ENCODE results near the gene FYCO1.

The FYCO1 gene

GRCh38 chr3:45907769-45908705, 87.6 kb downstream of the FYCO1 start:
- WGBS (ENCODE audit: extremely low coverage, insufficient coverage, low lambda C conversion rate) = no CpG with 5 or more reads among the region's 13 CpGs
- Histone ChIP-seq H3K18ac (ENCODE audit: low read length) (no peak overlapping the region), H2BK15ac (replicated peaks; ENCODE audit: low read depth) (no peak overlapping the region), H3K4ac (ENCODE audit: low read depth, low read length) (no peak overlapping the region), H3K9ac (ENCODE audit: low read length) (no peak overlapping the region), H3K27me3 (ENCODE audit: insufficient read depth, low read length, poor library complexity) (no peaks in the 10 kb centered on the region), H3K4me1 (ENCODE audit: control insufficient read depth, low read depth, low read length) (no peaks in the 10 kb centered on the region), H3K27ac (ENCODE audit: low read depth, low read length) (no peak overlapping the region), H4K8ac (ENCODE audit: low read depth, low read length) (no peak overlapping the region), H3K79me2 (ENCODE audit: control insufficient read depth, insufficient read depth, low read length) (no peaks in the 10 kb centered on the region), H4K5ac (ENCODE audit: low read length) (no peak overlapping the region), H2BK120ac (ENCODE audit: low read depth, low read length) (no peak overlapping the region), H3K23ac (ENCODE audit: low read length) (no peak overlapping the region), H2AK5ac (ENCODE audit: low read length) (no peak overlapping the region), H3K79me1 (ENCODE audit: low read length) (no peaks in the 10 kb centered on the region), H3K4me2 (ENCODE audit: low read length) (no peak overlapping the region), H3K36me3 (ENCODE audit: control insufficient read depth, insufficient read depth, low read length) (no peaks in the 10 kb centered on the region), H3K4me3 (ENCODE audit: low read length) (no peak overlapping the region), H3K56ac (ENCODE audit: low read length) (no peak overlapping the region), H2BK5ac (ENCODE audit: low read length) (no peak overlapping the region)
- DNase-seq = peak; percentile 51

- DNase-seq = peak; percentile 52
Observed at GRCh38 chr3:45906681-45907407, 88.8 kb downstream of the FYCO1 start.

DNA sequence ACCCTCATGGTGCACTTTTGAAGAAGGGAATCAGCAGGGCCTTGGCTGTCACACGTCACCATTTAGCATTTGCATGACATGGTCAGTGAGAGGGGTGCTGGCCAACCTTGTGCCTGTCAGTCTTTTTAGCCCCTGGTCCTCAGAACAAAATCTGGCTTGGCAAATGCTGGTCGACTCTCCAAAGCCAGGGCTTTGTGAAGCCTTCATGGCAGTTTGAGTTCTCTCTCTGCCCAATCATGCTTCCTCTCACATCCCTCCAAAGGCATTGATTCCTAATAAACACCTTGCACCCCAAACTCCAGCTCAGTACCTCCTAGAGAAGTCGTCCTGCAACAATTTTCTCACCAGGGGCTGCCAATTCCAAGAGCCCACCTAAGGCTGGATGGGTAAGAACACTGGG, 89.9 kb downstream of the FYCO1 start:
- Histone ChIP-seq H3K79me1 (ENCODE audit: low read length) (no peaks in the 10 kb centered on the region), H2BK5ac (ENCODE audit: low read length) (no peak overlapping the region), H3K4ac (ENCODE audit: low read depth, low read length) (no peak overlapping the region), H3K27me3 (ENCODE audit: insufficient read depth, low read length, poor library complexity) (no peaks in the 10 kb centered on the region), H3K4me2 (ENCODE audit: low read length) (no peak overlapping the region), H3K56ac (ENCODE audit: low read length) (no peak overlapping the region), H3K23ac (ENCODE audit: low read length) (no peak overlapping the region), H3K9ac (ENCODE audit: low read length) (no peak overlapping the region), H2BK120ac (ENCODE audit: low read depth, low read length) (no peak overlapping the region), H2AK5ac (ENCODE audit: low read length) (no peak overlapping the region), H4K5ac (ENCODE audit: low read length) (no peak overlapping the region), H3K4me1 (ENCODE audit: control insufficient read depth, low read depth, low read length) (no peaks in the 10 kb centered on the region), H3K36me3 (ENCODE audit: control insufficient read depth, insufficient read depth, low read length) (no peaks in the 10 kb centered on the region), H3K18ac (ENCODE audit: low read length) (no peak overlapping the region), H3K79me2 (ENCODE audit: control insufficient read depth, insufficient read depth, low read length) (no peaks in the 10 kb centered on the region), H4K8ac (ENCODE audit: low read depth, low read length) (no peak overlapping the region), H3K27ac (ENCODE audit: low read depth, low read length) (no peak overlapping the region), H3K4me3 (ENCODE audit: low read length) (no peak overlapping the region), H2BK15ac (replicated peaks; ENCODE audit: low read depth) (no peak overlapping the region)
- DNase-seq = no peak
- WGBS (ENCODE audit: extremely low coverage, insufficient coverage, low lambda C conversion rate) = no CpG with 5 or more reads among the region's 3 CpGs

More at GRCh38 chr3:45906681-45907407, 88.8 kb downstream of the FYCO1 start:
- Histone ChIP-seq H3K27me3 (ENCODE audit: insufficient read depth, low read length, poor library complexity) (no peaks in the 10 kb centered on the region), H2BK120ac (ENCODE audit: low read depth, low read length) (no peak overlapping the region), H3K4me2 (ENCODE audit: low read length) (no peak overlapping the region), H3K36me3 (ENCODE audit: control insufficient read depth, insufficient read depth, low read length) (no peaks in the 10 kb centered on the region), H2BK15ac (replicated peaks; ENCODE audit: low read depth) (no peak overlapping the region), H2BK5ac (ENCODE audit: low read length) (no peak overlapping the region), H3K4me1 (ENCODE audit: control insufficient read depth, low read depth, low read length) (no peaks in the 10 kb centered on the region), H3K4me3 (ENCODE audit: low read length) (no peak overlapping the region), H3K56ac (ENCODE audit: low read length) (no peak overlapping the region), H3K18ac (ENCODE audit: low read length) (no peak overlapping the region), H3K9ac (ENCODE audit: low read length) (no peak overlapping the region), H3K4ac (ENCODE audit: low read depth, low read length) (no peak overlapping the region), H3K27ac (ENCODE audit: low read depth, low read length) (no peak overlapping the region), H3K79me1 (ENCODE audit: low read length) (no peaks in the 10 kb centered on the region), H4K8ac (ENCODE audit: low read depth, low read length) (no peak overlapping the region), H3K79me2 (ENCODE audit: control insufficient read depth, insufficient read depth, low read length) (no peaks in the 10 kb centered on the region), H4K5ac (ENCODE audit: low read length) (no peak overlapping the region), H2AK5ac (ENCODE audit: low read length) (no peak overlapping the region), H3K23ac (ENCODE audit: low read length) (no peak overlapping the region)
- WGBS (ENCODE audit: extremely low coverage, insufficient coverage, low lambda C conversion rate) = no CpG with 5 or more reads among the region's 9 CpGs

DNA sequence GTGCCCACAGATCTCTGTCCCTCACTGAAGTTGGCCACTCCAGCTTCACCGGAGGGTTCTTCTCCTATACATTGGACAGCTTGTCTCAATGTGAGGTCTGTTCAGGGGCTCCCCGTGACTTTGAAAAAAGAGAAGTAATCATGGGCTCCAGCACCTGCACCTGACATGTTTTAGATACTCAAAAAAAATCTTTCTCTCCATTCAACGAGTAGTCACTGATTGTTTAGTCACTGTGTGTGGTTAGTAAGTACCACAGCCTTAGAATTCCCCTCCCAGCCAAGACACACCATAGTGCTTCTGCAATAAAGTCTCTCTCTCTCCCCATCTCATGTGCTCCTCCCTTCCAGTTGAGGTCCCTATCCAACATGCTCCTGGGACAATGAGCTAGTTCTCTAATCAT, 90.7 kb downstream of the FYCO1 start:
- Histone ChIP-seq H2BK120ac (ENCODE audit: low read depth, low read length) (no peak overlapping the region), H3K27ac (ENCODE audit: low read depth, low read length) (no peak overlapping the region), H3K9ac (ENCODE audit: low read length) (no peak overlapping the region), H3K4me3 (ENCODE audit: low read length) (no peak overlapping the region), H3K27me3 (ENCODE audit: insufficient read depth, low read length, poor library complexity) (no peaks in the 10 kb centered on the region), H3K79me1 (ENCODE audit: low read length) (no peaks in the 10 kb centered on the region), H3K23ac (ENCODE audit: low read length) (no peak overlapping the region), H3K79me2 (ENCODE audit: control insufficient read depth, insufficient read depth, low read length) (no peaks in the 10 kb centered on the region), H4K5ac (ENCODE audit: low read length) (no peak overlapping the region), H2BK5ac (ENCODE audit: low read length) (no peak overlapping the region), H2BK15ac (replicated peaks; ENCODE audit: low read depth) (no peak overlapping the region), H3K36me3 (ENCODE audit: control insufficient read depth, insufficient read depth, low read length) (no peaks in the 10 kb centered on the region), H3K18ac (ENCODE audit: low read length) (no peak overlapping the region), H3K56ac (ENCODE audit: low read length) (no peak overlapping the region), H3K4me2 (ENCODE audit: low read length) (no peak overlapping the region), H2AK5ac (ENCODE audit: low read length) (no peak overlapping the region), H3K4ac (ENCODE audit: low read depth, low read length) (no peak overlapping the region), H4K8ac (ENCODE audit: low read depth, low read length) (no peak overlapping the region), H3K4me1 (ENCODE audit: control insufficient read depth, low read depth, low read length) (no peaks in the 10 kb centered on the region)
- WGBS (ENCODE audit: extremely low coverage, insufficient coverage, low lambda C conversion rate) = no CpG with 5 or more reads among the region's 3 CpGs
- no peak for DNase-seq

GRCh38 chr3:45896956-45897355, 98.7 kb downstream of the FYCO1 start:
- Histone ChIP-seq H2BK5ac (ENCODE audit: low read length) (no peak overlapping the region), H2BK120ac (ENCODE audit: low read depth, low read length) (no peak overlapping the region), H2AK5ac (ENCODE audit: low read length) (no peak overlapping the region), H3K36me3 (ENCODE audit: control insufficient read depth, insufficient read depth, low read length) (no peaks in the 10 kb centered on the region), H3K18ac (ENCODE audit: low read length) (no peak overlapping the region), H3K27me3 (ENCODE audit: insufficient read depth, low read length, poor library complexity) (no peaks in the 10 kb centered on the region), H3K4me2 (ENCODE audit: low read length) (no peak overlapping the region), H4K8ac (ENCODE audit: low read depth, low read length) (no peak overlapping the region), H3K27ac (ENCODE audit: low read depth, low read length) (no peak overlapping the region), H4K5ac (ENCODE audit: low read length) (no peak overlapping the region), H3K79me1 (ENCODE audit: low read length) (no peaks in the 10 kb centered on the region), H3K4me1 (ENCODE audit: control insufficient read depth, low read depth, low read length) (no peaks in the 10 kb centered on the region), H3K23ac (ENCODE audit: low read length) (no peak overlapping the region), H3K4ac (ENCODE audit: low read depth, low read length) (no peak overlapping the region), H3K9ac (ENCODE audit: low read length) (no peak overlapping the region), H3K4me3 (ENCODE audit: low read length) (no peak overlapping the region), H3K56ac (ENCODE audit: low read length) (no peak overlapping the region), H2BK15ac (replicated peaks; ENCODE audit: low read depth) (no peak overlapping the region), H3K79me2 (ENCODE audit: control insufficient read depth, insufficient read depth, low read length) (no peaks in the 10 kb centered on the region)
- no peak for DNase-seq
- no CpG with 5 or more reads among the region's 3 CpGs for WGBS (ENCODE audit: extremely low coverage, insufficient coverage, low lambda C conversion rate)
